Measurements from ENCODE around the gene GAS2L1.

The GAS2L1 gene

DNA sequence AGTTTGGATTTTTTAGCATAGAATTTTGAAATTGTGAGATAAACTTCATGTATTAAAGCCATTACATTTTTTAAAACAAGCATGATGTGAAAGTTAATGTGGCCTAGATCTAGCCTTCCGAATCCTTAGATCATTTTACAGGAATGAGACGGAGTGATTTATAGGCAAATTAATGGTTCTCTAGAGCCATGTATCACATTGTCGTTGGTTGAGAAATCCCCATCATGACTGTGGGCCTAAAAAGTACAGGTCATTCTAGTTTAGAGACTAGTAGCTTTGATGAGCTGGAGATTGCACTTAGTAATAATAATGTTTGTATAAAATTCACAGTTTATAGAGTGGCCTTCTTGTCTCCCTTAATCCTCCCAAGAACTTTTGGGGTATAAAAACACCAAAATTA, 31.3 kb upstream of the GAS2L1 start:
- DNase-seq (ENCODE audit: low read depth, low spot score): no peak

DNA sequence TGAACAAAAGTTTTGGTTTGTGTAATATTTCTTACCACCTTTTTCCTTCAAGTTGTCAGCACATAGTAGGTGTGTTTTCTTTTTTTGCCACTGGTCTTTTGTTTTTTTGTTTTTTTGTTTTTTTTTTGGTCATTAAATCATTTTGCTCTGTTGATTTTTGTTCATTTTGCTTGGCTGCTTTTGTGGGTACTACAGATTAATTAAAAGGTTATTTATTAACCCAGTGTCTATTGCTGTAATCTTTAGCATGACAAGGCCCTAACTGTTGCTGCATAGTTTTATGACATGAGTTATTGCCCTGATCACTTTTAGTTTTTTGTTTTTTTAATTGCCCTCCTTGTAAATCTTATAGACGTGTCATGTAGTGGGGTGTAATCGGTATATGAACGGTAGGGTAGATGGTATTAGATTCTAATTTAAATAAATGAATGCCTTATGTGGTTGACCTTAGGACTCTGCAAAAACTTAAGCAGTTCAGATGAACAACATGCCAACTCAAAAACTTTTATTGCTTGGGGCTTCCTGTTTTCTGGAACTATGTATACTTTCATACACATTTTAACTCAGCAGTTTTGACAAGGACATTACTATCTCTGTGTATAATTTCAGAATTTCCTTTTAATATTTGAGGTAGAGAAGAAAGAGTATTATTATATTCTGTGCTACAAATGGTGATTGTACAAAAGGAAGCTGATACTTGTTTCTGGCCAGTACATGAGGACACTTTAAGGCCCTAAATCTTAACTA, 30.5 kb upstream of the GAS2L1 start:
- no peak for DNase-seq (ENCODE audit: low read depth, low spot score)

DNA sequence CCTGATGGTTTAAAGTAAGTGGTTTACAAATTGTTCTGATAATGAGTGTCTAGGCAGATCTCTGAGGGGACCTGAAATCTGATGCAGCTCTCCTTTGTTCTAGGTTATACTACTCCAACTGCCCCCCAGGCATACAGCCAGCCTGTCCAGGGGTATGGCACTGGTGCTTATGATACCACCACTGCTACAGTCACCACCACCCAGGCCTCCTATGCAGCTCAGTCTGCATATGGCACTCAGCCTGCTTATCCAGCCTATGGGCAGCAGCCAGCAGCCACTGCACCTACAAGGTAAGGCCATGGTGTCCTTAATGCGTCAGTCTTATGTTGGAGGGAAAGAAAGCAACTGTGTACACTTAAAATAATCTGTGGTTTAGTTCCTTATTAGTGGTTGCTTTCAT, 28.5 kb upstream of the GAS2L1 start:
- DNase-seq (ENCODE audit: low read depth, low spot score): no peak

DNA sequence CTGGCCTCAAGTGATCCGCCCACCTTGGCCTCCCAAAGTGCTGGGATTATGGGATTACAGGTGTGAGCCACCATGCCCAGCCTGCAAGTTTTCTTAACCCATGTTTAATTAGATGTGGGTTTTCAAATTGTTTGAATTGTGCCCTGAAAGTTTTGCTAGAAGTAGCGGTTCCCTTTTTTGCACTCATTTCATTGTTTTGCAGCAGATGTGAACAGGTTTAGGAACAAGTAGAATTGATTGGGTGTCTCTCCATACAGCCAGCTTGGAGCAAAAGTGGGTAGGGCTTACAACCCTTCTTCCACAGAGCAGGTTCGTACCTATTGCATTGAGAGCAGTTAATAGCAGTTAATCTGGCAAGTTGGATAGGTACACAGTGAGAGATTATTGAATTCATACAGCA, 22.3 kb upstream of the GAS2L1 start:
- no peak for DNase-seq (ENCODE audit: low read depth, low spot score)

DNA sequence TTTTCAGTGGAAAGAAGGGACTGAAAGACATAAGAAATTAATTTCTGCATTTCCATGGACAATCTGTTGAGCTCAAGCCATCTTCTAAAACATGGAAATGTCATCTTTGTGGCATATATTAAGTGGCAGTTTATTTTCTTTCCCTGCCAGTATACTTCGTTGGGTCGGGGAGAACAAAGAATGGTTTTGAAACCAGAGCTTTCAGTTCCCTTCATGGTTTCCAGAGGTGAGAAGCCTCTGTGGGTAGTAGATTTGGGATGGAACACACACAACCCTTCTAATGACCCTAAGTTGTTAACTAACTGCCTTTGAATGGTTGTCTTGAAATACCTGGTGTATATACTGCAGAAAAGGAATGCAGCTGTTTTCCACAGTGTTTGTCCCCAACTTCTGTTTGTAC, 17.6 kb upstream of the GAS2L1 start:
- no peak for DNase-seq (ENCODE audit: low read depth, low spot score)

DNA sequence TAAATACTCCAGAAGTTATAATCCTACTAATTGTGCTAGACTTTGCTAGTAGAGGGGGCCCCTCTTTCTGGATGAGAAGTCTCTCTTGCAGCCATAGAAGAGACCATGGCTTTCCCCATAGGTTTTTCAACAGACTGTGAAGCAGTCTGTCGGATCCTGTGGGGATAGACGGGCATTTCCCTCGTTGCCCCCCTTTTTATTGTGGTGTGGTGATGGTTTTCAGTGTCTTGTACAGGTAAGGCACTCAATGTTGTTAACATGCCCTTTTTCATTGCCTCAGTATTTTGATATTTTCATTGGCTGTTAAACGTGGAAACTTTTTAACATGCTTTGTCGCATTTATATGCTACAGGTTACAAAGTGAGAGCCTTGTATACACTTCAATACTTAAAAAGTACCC, 16.4 kb upstream of the GAS2L1 start:
- no peak for DNase-seq (ENCODE audit: low read depth, low spot score)

DNA sequence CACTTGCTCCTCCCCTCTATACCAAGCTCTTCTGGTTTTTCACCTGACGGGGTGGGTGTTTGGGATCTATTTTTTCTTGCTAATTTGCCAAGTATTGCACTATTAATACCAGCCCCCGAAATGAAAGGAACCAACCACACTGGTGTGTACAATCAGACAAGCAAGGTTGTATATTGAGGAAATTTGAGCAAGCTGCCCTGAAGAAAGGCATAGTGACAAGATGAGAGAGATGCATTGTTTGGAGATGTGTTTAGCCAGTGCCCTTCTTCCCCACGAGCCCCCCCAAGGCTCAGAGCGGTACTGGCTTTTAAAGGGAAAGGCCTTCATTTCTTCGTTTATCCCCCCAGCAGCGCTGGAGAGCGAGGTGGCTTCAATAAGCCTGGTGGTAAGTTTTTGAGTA, 15.2 kb upstream of the GAS2L1 start:
- no peak for DNase-seq (ENCODE audit: low read depth, low spot score)

DNA sequence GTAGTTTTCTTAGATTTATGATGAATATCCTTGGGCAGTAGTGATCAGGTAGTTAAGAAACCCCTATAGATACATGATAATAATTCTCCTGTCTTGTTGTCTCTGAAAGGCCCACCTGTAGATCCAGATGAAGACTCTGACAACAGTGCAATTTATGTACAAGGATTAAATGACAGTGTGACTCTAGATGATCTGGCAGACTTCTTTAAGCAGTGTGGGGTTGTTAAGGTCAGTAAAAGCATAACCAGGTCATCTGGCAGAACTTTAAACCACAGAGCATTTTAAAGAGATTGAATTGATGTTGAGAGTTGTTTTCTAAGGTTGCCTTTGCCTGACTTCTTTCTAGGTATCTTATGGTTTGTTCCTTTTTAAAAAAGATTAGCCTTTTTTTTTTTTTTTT, 14.1 kb upstream of the GAS2L1 start:
- no peak for DNase-seq (ENCODE audit: low read depth, low spot score)

DNA sequence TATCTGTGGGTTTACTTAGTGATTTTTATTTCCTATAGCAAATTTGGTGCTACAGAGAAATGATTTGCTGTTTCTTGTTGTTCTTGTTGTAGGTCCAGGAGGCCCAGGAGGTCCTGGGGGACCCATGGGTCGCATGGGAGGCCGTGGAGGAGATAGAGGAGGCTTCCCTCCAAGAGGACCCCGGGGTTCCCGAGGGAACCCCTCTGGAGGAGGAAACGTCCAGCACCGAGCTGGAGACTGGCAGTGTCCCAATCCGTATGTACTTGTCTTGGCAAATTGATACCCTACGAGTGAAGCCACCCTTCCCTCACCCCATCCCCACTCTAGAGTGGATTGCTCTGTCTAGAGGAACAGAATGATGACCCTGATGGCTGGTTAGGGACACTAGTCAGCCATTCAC, 7.8 kb upstream of the GAS2L1 start:
- no peak for DNase-seq (ENCODE audit: low read depth, low spot score)

DNA sequence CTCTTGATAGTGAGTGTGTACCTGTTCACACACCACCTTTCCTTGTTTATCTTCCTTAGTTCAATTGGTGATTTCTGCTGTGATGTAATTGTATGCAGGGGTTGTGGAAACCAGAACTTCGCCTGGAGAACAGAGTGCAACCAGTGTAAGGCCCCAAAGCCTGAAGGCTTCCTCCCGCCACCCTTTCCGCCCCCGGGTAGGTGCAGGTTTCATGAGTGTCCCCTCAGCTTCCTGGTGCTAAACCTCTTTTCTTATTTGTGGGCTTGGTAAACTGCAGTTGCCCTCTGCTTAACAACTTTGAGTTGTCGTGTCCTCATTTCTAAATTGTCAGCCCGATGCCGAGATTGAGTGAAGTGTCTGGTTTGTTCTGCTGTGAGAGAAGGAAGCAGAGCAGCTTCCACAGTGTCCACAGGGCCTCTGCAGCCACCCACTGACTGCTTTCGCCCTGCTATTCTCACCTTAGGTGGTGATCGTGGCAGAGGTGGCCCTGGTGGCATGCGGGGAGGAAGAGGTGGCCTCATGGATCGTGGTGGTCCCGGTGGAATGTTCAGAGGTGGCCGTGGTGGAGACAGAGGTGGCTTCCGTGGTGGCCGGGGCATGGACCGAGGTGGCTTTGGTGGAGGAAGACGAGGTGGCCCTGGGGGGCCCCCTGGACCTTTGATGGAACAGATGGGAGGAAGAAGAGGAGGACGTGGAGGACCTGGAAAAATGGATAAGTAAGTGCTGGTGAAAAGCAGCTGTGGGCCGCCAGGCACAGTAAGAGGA, 7.1 kb upstream of the GAS2L1 start:
- no peak for DNase-seq (ENCODE audit: low read depth, low spot score)

DNA sequence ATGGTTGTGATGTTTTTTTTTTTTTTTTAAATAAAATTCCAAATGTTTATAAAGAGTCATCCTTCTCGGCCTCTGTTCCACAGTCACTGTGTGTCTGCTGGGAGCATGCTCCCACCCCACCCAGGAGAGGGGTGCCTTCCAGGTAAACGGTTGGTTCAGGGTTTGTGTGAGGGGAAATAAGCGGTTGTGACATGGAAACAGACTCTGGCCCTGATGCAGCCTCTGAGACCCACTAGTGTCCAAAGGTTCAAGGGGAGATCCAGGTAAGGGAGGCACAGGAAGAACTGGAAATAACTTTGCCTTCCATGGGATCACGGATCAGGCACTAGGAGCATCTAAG, 6.0 kb upstream of the GAS2L1 start:
- no peak for DNase-seq (ENCODE audit: low read depth, low spot score)

DNA sequence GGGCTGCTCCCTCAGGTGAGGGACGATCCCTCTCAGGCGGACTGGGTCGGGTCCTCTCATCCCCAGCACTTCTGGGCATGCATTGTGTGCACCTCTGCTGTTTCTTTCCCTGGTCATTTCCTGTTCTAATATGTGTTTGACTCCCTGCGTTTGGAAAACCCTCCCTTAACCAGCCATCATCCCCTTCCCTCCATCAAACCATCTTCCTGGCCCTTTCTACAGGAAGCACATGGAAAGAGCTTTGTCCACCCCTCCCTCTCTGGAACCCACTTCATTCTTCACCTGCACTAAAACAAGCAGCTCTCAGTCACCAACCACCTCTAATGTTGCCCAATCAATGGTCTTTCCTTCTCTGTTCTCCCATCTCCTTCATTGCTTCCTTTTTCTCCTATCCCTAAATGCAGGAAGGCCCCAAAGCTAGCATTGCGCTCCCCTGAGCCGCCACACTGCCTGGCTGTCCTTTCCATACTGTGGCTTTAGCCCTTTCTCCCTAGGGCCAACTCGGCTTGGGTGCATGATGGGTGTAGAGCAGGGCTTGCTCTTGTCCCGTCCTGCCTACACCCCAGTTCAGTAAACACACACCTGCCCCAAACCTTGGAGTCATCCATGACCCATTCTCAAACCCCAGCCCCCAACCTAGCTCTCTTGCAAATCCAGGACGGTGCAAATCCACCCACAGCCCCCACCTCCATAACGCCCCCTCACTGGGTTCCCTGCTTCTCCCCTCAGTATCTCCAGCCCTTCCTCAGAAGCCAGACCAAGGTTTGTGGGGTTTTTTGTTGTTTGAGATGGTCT, 5.4 kb upstream of the GAS2L1 start:
- no peak for DNase-seq (ENCODE audit: low read depth, low spot score)

DNA sequence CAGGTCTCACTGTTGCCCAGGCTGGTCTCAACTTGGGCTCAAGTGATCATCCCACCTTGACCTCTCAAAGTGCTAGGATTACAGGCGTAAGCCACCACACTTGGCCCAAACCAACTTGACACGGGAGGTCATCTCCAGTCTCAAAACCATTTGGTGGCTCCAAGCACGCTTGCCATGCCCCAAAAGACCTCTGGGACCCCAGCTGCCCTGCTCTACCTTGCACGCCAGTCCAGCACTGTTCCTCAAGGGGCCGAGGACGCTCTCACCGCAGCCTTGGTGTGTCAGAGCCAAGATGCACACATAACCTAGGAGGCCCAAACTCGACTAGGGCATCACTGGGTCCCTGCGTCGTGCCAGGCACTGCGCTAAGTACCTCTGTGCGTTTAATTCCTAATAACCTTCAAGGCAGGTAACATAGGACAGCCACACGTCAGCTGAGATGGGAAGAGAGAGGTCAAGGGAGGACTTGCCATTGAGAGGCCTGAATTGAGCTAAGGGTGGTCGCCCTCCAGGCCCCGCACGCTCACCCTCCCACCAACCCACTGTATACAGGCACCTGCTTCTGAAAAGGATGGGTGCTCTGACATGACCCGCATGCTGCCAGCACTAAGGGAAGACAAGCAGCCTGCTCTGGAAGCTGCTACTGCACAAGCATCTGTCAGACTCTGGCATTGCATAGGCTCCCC, 4.6 kb upstream of the GAS2L1 start:
- DNase-seq (ENCODE audit: low read depth, low spot score): no peak

DNA sequence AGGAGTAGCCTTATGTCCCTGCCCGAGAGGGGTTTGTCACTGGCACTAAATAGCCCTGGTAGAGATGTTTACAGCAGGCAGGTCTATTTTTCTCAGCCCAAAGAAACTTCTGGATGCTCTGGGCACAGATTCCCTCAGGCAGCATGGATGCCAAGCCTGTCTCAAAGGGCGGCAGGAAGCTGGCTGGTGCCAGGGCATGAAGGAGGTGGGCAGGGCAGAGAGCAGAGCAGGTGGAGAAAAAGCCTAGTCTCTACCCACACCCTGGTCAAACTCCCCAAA, 4.1 kb upstream of the GAS2L1 start:
- DNase-seq (ENCODE audit: low read depth, low spot score): no peak

DNA sequence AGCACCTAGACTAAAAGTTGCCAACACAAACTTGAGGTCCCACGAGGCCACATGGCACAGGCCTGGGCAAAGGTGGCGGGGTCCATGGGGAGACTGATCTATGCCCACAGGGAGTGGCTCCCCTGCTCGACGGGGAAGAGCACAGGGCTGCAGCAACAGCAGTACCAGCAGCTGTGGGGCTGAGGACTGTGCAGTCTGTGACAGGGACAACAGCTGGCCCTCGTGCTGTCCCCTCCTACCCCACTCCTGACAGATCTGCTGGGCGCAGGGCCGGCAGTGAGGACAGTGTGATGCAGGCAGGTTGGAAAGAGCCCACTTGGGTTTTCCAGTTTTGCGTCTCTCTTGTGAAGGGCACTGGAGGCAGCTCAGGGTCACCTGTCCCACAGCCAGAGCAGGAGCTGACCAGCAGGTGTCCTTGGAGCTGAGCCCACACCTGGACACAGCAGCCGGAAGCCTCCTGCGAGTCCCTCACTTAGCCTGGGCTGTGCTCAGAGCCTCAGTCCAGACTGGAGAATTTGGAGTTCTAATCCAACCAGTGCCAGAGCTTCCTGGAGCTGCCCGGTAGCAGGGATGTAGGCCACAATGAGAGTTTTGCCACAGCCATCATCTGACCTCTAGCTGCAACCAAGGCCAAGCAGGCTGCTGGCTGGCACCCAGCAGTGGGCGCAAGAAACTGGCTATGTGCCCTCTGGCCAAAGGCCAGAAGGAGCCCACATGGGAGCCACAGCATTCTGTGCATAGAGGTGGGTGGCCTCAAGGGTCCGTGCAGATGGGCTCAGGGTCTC, 3.6 kb upstream of the GAS2L1 start:
- no peak for DNase-seq (ENCODE audit: low read depth, low spot score)

DNA sequence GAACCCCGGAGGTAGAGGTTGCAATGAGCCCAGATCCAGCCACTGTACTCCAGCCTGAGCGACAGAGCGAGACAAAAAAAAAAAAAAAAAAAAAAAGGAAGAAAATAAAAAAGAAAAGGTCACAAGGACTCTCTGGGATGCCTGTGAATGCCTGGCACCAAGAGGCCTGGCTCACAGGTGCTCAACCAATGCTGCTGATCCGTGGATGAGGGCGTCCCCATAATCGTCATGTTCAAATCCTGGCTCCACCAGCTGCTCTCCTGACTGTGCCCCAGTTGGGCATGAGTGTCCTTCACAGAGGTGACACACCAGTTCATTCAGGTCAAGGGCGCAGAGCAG, 645 bp upstream of the GAS2L1 start:
- no peak for DNase-seq (ENCODE audit: low read depth, low spot score)

DNA sequence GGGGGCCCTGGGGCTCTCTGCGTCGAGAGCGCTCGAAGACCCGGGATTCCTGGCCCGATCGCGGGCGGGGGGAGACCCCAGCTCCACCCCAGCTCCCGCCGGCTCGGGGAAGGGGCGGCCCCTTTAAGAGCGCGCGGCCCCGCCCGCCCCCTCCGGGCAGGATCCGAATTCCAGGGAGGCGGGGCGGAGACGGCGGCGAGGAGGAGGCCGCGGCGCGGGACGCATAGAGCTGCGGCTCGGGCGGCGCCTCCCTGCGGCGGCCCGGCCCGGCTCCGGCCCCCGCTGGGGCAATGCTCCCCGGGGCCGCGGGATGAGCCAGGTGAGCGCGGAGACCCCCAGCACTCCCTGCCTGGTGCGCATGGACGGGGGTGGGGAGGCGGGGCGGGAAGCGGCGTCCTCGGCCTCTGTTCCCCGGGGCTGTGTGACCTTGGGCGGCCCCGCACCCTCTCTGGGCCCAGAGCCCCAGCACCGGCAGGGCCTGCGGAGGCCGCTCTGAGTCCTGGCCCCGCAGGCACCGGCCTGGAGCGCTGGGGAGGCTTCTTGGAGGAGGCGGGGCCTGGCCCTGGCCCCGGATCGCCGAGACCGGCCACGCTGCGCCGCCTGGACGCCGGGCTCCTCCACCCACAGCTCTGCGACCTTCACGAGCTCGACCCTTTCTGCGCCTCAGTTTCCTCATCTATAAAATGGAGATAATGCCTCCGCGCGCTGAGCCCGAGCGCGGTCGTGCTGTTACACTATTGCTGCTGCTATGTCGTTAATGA, 565 bp downstream of the GAS2L1 start:
- DNase-seq (ENCODE audit: low read depth, low spot score): no peak

DNA sequence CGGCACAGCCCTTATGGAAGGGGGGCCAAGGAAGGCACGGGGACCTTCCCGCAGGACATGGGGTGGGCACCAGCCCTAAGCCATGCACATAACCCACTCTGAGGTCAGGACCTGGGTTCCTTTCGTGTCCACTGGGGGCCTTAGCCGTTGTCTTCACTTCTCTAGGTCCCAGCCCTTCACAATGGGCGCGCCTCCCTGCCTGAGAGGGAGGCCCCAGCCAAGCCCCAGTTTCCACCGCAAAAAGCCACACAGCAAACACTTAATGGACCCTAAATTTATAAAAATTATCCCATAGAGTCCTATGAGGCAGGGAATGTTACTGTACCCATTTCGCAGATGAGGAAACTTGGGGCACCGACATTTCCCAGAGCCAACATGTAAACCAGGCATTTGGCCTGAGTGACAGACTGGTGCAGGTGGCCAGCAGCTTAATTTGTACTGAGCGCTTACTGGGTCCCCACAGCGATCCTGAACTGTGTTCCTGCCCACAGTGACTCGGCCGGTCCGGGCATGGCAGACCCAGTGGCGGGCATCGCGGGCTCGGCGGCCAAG, 1.2 kb downstream of the GAS2L1 start:
- DNase-seq (ENCODE audit: low read depth, low spot score): no peak

DNA sequence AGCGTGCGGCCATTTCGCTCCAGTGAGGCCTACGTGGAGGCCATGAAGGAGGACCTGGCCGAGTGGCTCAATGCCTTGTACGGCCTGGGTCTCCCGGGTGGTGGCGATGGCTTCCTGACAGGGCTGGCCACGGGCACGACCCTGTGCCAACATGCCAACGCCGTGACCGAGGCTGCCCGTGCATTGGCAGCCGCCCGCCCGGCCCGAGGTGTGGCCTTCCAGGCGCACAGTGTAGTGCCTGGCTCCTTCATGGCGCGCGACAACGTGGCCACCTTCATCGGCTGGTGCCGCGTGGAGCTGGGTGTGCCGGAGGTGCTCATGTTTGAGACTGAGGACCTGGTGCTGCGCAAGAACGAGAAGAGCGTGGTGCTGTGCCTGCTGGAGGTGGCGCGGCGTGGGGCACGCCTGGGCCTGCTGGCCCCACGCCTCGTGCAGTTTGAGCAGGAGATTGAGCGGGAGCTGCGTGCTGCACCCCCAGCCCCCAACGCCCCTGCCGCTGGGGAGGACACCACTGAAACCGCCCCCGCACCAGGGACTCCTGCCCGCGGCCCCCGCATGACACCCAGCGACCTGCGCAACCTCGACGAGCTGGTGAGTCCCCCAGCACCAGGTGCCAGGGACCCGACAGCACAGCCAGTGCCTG, 1.8 kb downstream of the GAS2L1 start:
- DNase-seq (ENCODE audit: low read depth, low spot score): no peak

DNA sequence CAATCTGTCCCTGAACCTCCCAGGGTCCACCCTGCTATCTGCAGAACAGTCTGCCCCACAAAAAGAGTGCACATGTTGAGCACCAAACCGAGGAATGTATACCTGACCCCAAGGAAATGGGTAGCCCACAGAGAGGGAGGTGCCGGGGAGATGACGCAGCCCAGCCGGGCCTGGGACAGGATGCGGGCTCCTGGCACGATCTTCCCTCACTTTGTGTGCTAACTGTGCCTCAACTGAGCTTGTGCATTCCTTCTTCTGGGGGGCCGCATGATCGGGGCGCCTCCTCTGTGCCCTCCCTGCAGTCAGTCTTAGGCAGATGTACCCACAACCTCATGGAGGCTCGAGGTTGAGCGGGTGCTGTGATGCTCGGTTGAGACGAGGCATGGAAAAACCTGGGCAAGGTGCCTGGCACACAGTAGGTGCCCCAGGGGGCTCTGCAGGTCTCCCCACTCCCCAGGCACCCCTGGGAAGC, 2.4 kb downstream of the GAS2L1 start:
- DNase-seq (ENCODE audit: low read depth, low spot score): no peak
